Adipose tissue (tissue), 3 donors: ENCODE measurements around the gene ZNF23. TPM values are rescaled to one million over a fixed set of nuclear protein-coding genes. Genes with fewer than 3 reads are reported as not detected.

Source experiments
- H3K27ac ChIP-seq: one replicate; pipeline ENCODE4 v1.5.1; 2013; ENCODE audit warnings: low read depth, low read length
- WGBS, 3 donors: extraction: QIAGEN DNeasy Blood & Tissue Kit; methylation state at CpG; one replicate each; pipeline ENCODE4 v1.1.7; 2013; 5-methylcytosine and 5-hydroxymethylcytosine counted together
- polyA plus RNA-seq, 3 donors: library from polyadenylated mRNA; stranded (reverse); fragments of 200-250 nt; gene quantifications; one replicate each; pipeline ENCODE4 v1.2.3, GENCODE V29; 2013
- donor health status: healthy with polysubstance abuse.
- donor health status: Bipolar disorder and iron deficiency.
- donor health status: healthy.

Gene ZNF23
- polyA plus RNA-seq, 3 donors, result 3.3 to 11.0 (median 4.2) TPM

- WGBS, 3 donors, result 85 to 91% (median 90%) methylated on average over 3 of the region's 3 CpGs
- H3K27ac ChIP-seq, result no peak overlapping the region
These were observed 12.8 kb upstream of the ZNF23 start for GRCh38 chr16:71474864-71475263.

- no peak overlapping the region for H3K27ac ChIP-seq
- 93 to 98% (median 95%) methylated on average over 5 of the region's 5 CpGs for WGBS, 3 donors
These were observed 11.8 kb upstream of the ZNF23 start for GRCh38 chr16:71473891-71474290.

GRCh38 chr16:71472931-71473330 lies 10.9 kb upstream of the ZNF23 start:
- H3K27ac ChIP-seq, result no peak overlapping the region
- 91 to 93% (median 92%) methylated on average over 2 of the region's 2 CpGs for WGBS, 3 donors

GRCh38 chr16:71472051-71472450 lies 10.0 kb upstream of the ZNF23 start:
- WGBS, 3 donors, result 70 to 80% (median 73%) methylated on average over 2 of the region's 2 CpGs
- H3K27ac ChIP-seq, result no peak overlapping the region

GRCh38 chr16:71467810-71468209 lies 5.8 kb upstream of the ZNF23 start:
- WGBS, 3 donors, result 27 to 32% (median 31%) methylated on average over 9 of the region's 9 CpGs
- no peak overlapping the region for H3K27ac ChIP-seq

- no peak overlapping the region for H3K27ac ChIP-seq
- 55 to 67% (median 56%) methylated on average over 1 of the region's 1 CpG for WGBS, 3 donors
These were observed 2.2 kb upstream of the ZNF23 start for GRCh38 chr16:71464231-71464630.

- no peak overlapping the region for H3K27ac ChIP-seq
- 96 to 98% (median 97%) methylated on average over 1 of the region's 1 CpG for WGBS, 3 donors
These were observed 1.1 kb downstream of the ZNF23 start for GRCh38 chr16:71460941-71461340.

- WGBS, 3 donors, result 76 to 81% (median 80%) methylated on average over 4 of the region's 4 CpGs
- H3K27ac ChIP-seq, result no peak overlapping the region
These were observed 1.8 kb downstream of the ZNF23 start for GRCh38 chr16:71460236-71460635.

- H3K27ac ChIP-seq, result no peak overlapping the region
These were observed 2.5 kb downstream of the ZNF23 start for GRCh38 chr16:71459510-71459909.

- no peak overlapping the region for H3K27ac ChIP-seq
- WGBS, 3 donors, result 93 to 96% (median 95%) methylated on average over 4 of the region's 4 CpGs
These were observed 5.2 kb downstream of the ZNF23 start for GRCh38 chr16:71456801-71457200.

GRCh38 chr16:71453036-71453435 lies 9.0 kb downstream of the ZNF23 start:
- H3K27ac ChIP-seq, result no peak overlapping the region

GRCh38 chr16:71449020-71449419 lies 13.0 kb downstream of the ZNF23 start:
- no peak overlapping the region for H3K27ac ChIP-seq
- 98 to 99% (median 99%) methylated on average over 3 of the region's 3 CpGs for WGBS, 3 donors

- WGBS, 3 donors, result 97 to 98% (median 98%) methylated on average over 7 of the region's 7 CpGs
These were observed 13.7 kb downstream of the ZNF23 start for GRCh38 chr16:71448274-71448866.

GRCh38 chr16:71443714-71444113 lies 18.3 kb downstream of the ZNF23 start:
- WGBS, 3 donors, result 87 to 95% (median 92%) methylated on average over 6 of the region's 6 CpGs
- H3K27ac ChIP-seq, result no peak overlapping the region

More at GRCh38 chr16:71448274-71448866, 13.7 kb downstream of the ZNF23 start:
- no peak overlapping the region for H3K27ac ChIP-seq

GRCh38 chr16:71442051-71442440 lies 20.0 kb downstream of the ZNF23 start, which contains the start of gene TLE7:
Gene TLE7 (minus strand): TSS chr16:71442054. CDS start chr16:71433324, 8,730 bp downstream.
- 79 to 90% (median 85%) methylated on average over 13 of the region's 13 CpGs for WGBS, 3 donors
- no peak within 1 kb of the TSS for H3K27ac ChIP-seq

- H3K27ac ChIP-seq, result no peak overlapping the region
- 35 to 37% (median 36%) methylated on average over 67 to 71 of the region's 71 CpGs for WGBS, 3 donors
These were observed 20.5 kb downstream of the ZNF23 start for GRCh38 chr16:71441348-71442050.

GRCh38 chr16:71440669-71441347 lies 21.2 kb downstream of the ZNF23 start:
- no peak overlapping the region for H3K27ac ChIP-seq
- WGBS, 3 donors, result 56 to 71% (median 68%) methylated on average over 23 to 25 of the region's 25 CpGs

- no peak overlapping the region for H3K27ac ChIP-seq
- WGBS, 3 donors, result 34 to 45% (median 38%) methylated on average over 3 of the region's 3 CpGs
These were observed 22.5 kb downstream of the ZNF23 start for GRCh38 chr16:71439523-71439922.

GRCh38 chr16:71436473-71436872 lies 25.6 kb downstream of the ZNF23 start:
- 66 to 83% (median 82%) methylated on average over 7 of the region's 7 CpGs for WGBS, 3 donors
- no peak overlapping the region for H3K27ac ChIP-seq

GRCh38 chr16:71432906-71433305 lies 29.1 kb downstream of the ZNF23 start:
- no peak overlapping the region for H3K27ac ChIP-seq

More at GRCh38 chr16:71432906-71433305, 29.1 kb downstream of the ZNF23 start:
- WGBS, 3 donors, result 71 to 81% (median 76%) methylated on average over 6 of the region's 6 CpGs
